Astrocyte of the spinal cord (primary cell): Measurements from ENCODE around the gene ARHGAP45.

ENCODE experiments used
- DNase-seq: peaks from one replicate; pipeline ENCODE4 v3.0.0; 2011; ENCODE audit warnings: low read depth, low spot score
- H3K4me3 ChIP-seq: 2 replicates; pipeline ENCODE4 v1.5.1; 2011; ENCODE audit warnings: low read depth, mild to moderate bottlenecking, low read length, moderate library complexity
- in situ Hi-C: cut with HindIII; loops from 2 replicates; pipeline ENCODE4 v1.10.0; 2017; ENCODE audit warnings: low sequenced_read_pairs
- TF ChIP-seq, protein P1 (sequence below): IDR thresholded peaks from 2 replicates; pipeline ENCODE4 v1.5.1; 2012; ENCODE audit warnings: low read depth, mild to moderate bottlenecking, low read length, inconsistent platforms

The ARHGAP45 gene

DNA sequence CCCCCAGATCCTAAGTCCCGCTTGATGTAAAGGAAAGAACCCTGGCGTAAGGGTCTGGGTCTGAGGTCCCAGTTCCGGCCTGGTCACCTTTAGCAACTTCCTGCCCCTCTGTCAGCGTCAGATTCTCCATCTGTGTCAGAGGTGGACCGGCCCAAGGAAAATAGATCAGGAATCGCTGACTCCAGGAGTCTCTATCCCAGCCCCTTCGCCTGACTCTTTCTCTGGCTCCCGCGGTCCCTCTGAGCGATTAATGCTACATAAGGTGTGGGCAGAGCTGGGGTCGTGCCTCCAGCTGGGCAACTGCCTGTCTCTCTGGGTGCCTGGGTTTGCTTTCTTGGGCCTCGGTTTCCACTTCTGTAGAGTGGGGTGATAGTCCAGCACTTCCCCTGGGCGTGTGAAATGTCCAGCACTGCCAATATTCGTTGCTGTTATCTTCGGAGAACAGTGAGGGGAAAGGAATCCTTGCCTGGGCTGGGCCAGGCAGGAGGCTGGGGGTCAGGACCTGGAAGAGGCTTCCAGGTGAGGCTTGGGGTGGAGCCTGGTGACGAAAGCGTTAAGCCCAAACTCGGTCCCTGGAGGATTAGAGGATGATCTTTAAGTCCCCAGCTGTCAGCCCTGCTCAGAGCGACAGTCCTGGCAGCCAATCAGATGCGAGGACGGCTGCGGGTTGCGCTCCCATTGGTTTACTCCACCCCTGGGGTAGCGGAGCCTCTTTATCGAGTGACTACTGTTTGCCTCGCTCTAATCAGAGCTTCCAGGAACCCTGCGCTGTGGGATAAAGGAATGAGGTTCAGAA is 26.3 kb upstream of the ARHGAP45 start:
- TF ChIP-seq, protein P1, sequence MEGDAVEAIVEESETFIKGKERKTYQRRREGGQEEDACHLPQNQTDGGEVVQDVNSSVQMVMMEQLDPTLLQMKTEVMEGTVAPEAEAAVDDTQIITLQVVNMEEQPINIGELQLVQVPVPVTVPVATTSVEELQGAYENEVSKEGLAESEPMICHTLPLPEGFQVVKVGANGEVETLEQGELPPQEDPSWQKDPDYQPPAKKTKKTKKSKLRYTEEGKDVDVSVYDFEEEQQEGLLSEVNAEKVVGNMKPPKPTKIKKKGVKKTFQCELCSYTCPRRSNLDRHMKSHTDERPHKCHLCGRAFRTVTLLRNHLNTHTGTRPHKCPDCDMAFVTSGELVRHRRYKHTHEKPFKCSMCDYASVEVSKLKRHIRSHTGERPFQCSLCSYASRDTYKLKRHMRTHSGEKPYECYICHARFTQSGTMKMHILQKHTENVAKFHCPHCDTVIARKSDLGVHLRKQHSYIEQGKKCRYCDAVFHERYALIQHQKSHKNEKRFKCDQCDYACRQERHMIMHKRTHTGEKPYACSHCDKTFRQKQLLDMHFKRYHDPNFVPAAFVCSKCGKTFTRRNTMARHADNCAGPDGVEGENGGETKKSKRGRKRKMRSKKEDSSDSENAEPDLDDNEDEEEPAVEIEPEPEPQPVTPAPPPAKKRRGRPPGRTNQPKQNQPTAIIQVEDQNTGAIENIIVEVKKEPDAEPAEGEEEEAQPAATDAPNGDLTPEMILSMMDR = no peak
- peak overlapping the region; percentile 62 for H3K4me3 ChIP-seq
- peak; percentile 95 for DNase-seq
- in situ Hi-C loops = no loop called here

DNA sequence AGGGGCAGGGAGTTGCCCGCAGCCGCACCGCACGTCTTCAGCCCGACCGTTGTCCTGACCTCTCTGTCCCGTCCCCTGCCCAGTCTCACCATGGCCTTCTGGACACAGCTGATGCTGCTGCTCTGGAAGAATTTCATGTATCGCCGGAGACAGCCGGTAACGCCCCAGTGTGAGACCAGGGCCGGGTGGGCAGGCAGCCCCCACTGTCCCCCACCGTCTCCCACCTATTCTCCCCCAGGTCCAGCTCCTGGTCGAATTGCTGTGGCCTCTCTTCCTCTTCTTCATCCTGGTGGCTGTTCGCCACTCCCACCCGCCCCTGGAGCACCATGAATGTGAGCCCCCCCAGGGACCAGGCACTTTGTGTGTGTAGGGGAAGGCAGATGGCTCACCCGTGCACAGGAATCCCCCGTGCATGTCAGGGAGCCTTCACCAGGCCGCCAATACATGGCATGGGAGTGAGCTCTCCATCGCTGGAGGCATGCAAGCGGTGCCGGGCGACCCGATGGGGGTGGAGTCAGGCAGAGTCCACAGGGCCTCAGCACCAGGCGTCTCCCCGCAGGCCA is 25.6 kb upstream of the ARHGAP45 start:
- H3K4me3 ChIP-seq = peak overlapping the region; percentile 62
- in situ Hi-C loops = no loop called here
- TF ChIP-seq, protein P1 = no peak
- DNase-seq = no peak

DNA sequence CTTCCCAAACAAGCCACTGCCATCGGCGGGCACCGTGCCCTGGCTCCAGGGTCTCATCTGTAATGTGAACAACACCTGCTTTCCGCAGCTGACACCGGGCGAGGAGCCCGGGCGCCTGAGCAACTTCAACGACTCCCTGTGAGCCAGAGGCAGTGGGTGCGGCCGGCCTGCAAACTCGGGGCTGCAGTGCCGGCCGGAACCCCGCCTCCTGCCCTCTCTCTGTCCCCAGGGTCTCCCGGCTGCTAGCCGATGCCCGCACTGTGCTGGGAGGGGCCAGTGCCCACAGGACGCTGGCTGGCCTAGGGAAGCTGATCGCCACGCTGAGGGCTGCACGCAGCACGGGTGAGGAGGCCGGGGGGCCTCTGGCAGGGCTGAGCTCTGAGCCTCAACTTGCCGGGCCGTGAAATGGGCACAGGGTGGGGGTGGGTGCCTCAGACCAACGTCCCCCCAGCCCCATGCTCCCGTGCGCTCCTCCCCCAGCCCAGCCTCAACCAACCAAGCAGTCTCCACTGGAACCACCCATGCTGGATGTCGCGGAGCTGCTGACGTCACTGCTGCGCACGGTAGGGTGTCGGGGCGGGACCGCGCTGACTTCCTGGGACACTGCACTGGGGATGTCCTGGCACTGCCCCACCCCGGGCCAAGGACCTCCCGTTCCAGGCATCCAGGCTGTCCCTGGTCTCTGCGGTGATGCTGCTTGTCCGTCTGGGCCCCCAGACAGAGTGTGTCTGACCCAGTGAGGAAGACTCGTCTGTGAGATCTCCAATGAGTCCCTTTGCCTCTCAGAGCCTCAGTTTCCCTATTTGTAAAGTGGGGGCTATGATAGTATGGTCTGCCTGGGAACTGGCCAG is 24.9 kb upstream of the ARHGAP45 start:
- no peak overlapping the region for H3K4me3 ChIP-seq
- in situ Hi-C loops = no loop called here
- no peak for DNase-seq
- TF ChIP-seq, protein P1 = no peak

DNA sequence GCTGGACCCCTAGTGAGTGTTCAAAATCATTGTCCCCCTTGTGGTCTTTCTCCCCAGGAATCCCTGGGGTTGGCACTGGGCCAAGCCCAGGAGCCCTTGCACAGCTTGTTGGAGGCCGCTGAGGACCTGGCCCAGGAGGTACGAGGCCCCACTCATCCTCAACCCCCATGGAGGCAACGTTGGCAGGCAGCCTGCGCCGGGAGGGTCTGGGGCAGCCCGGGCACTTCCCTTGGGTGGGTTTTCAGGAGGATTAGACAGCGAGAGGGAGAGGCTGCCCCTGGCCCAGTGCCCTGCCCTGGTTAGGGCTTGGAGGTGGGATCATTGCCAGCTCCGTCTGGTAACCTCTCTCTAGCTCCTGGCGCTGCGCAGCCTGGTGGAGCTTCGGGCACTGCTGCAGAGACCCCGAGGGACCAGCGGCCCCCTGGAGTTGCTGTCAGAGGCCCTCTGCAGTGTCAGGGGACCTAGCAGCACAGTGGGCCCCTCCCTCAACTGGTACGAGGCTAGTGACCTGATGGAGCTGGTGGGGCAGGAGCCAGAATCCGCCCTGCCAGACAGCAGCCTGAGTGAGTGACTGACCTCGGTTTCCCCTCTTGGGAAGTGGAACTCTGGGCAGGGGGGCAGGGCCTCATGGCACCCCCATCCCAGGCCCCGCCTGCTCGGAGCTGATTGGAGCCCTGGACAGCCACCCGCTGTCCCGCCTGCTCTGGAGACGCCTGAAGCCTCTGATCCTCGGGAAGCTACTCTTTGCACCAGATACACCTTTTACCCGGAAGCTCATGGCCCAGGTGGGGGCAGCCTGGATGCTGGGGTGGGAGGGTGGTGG is 24.1 kb upstream of the ARHGAP45 start:
- no peak overlapping the region for H3K4me3 ChIP-seq
- in situ Hi-C loops = no loop called here
- TF ChIP-seq, protein P1 = no peak
- DNase-seq = no peak

DNA sequence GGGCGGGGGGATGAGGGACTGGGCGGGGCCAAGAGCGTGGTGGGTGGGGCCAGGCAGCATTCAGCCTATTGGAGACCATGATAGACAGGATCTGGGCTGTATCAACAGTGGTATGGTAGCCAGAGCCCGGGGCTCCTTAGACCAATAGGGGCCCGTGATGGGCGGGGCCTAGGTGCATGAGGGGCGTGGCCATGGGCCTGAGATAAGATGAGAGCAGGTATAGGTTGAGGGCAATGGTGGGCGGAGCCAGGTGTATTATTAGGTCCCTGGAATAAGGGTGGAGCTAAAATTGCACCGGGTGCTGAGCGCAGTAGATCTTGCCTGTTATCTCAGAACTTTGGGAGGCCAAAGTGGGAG is 21.7 kb upstream of the ARHGAP45 start:
- DNase-seq = no peak
- TF ChIP-seq, protein P1 = no peak
- no peak overlapping the region for H3K4me3 ChIP-seq
- in situ Hi-C loops = no loop called here

DNA sequence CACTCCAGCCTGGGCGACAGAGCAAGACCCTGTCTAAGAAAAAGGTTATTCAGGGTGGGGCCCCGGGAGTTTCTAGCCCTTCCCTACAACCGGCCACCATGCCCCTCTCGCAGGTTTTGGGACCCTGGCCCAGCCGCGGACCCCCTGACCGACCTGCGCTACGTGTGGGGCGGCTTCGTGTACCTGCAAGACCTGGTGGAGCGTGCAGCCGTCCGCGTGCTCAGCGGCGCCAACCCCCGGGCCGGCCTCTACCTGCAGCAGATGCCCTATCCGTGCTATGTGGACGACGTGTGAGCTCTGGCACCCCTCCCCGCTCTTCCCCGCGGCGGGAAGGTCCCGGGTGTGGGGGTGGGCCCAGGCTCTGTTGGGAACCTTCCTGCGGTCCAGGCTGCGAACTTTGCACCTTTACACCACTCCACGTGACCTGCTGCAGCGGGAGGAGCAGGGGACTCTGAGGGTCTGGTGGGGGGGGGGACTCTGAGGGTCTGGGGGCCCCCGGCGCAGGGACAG is 20.8 kb upstream of the ARHGAP45 start:
- no peak overlapping the region for H3K4me3 ChIP-seq
- TF ChIP-seq, protein P1 = no peak
- in situ Hi-C loops = no loop called here
- no peak for DNase-seq
